CD4-positive, alpha-beta T cell treated with Interleukin-12 subunit alpha and Interleukin-12 subunit beta, for 1 hour (primary cell): ENCODE results near the gene SS18.

Experiments used
- DNase-seq: peaks from one replicate; pipeline ENCODE4 v3.0.0-alpha.2; 2020

The SS18 gene

GRCh38 chr18:25992566-25992965, 97.8 kb downstream of the SS18 start:
- no peak for DNase-seq

GRCh38 chr18:25990473-25990872, 99.9 kb downstream of the SS18 start:
- no peak for DNase-seq

- DNase-seq, result no peak
Measured at GRCh38 chr18:25985707-25986394, 104.6 kb downstream of the SS18 start.

- DNase-seq, result no peak
Measured at GRCh38 chr18:25983730-25984129, 106.7 kb downstream of the SS18 start.

GRCh38 chr18:25982961-25983360, 107.5 kb downstream of the SS18 start:
- DNase-seq, result no peak

- no peak for DNase-seq
Measured at GRCh38 chr18:25982153-25982552, 108.3 kb downstream of the SS18 start.

GRCh38 chr18:25979369-25980040, 110.9 kb downstream of the SS18 start:
- DNase-seq, result no peak

GRCh38 chr18:25976554-25976953, 113.9 kb downstream of the SS18 start:
- DNase-seq, result no peak

- DNase-seq, result no peak
Measured at GRCh38 chr18:25974630-25975077, 115.8 kb downstream of the SS18 start.
